Measurements from ENCODE around the gene RUNX2. TPM values are rescaled to one million over a fixed set of nuclear protein-coding genes. Genes with fewer than 3 reads are reported as not detected.

Gene RUNX2
- total and polyA plus RNA-seq, 2 experiments from 2014 or later = 0.66 to 1.7 TPM

- DNase-seq (ENCODE audit: low spot score) = no peak
- H3K27me3 ChIP-seq (ENCODE audit: insufficient read depth) = no peaks in the 10 kb centered on the region
- H2AFZ ChIP-seq = no peak overlapping the region
- H3K9me3 Mint-ChIP-seq = no peaks in the 10 kb centered on the region
- TF ChIP-seq ZNF331 (CRISPR knock-in tag; IDR thresholded peaks at IDR 0.05; ENCODE audit: low read depth) = no peak
- no peak for TF ChIP-seq EZH2 (IDR thresholded peaks at IDR 0.05; ENCODE audit: low read depth, unreplicated experiment)
- no peak for TF ChIP-seq REST (IDR thresholded peaks at IDR 0.05; ENCODE audit: unreplicated experiment)
- TF ChIP-seq JUNB (IDR thresholded peaks at IDR 0.05; ENCODE audit: unreplicated experiment) = no peak
- TF ChIP-seq POLR2AphosphoS5 (IDR thresholded peaks at IDR 0.05; ENCODE audit: low read depth) = no peak
- TF ChIP-seq ZNF114 (CRISPR knock-in tag; IDR thresholded peaks at IDR 0.05) = no peak
- no peak for TF ChIP-seq STAT1 (IDR thresholded peaks at IDR 0.05; ENCODE audit: unreplicated experiment)
- no peak for TF ChIP-seq EZH2phosphoT487 (IDR thresholded peaks at IDR 0.05; ENCODE audit: unreplicated experiment)
- H3K4me3 ChIP-seq = no peak overlapping the region
- H3K4me2 ChIP-seq = no peak overlapping the region
- no peaks in the 10 kb centered on the region for H4K20me1 ChIP-seq (replicated peaks; ENCODE audit: insufficient read depth)
- H3K4me1 Mint-ChIP-seq = 0 out of 3 replicates have a peak, but pooled peaks cover 3% of the 10 kb centered on the region
- no peaks in the 10 kb centered on the region for H3K36me3 Mint-ChIP-seq (ENCODE audit: low read depth)
- H3K27ac ChIP-seq (ENCODE audit: low read depth) = no peak overlapping the region
- no peaks in the 10 kb centered on the region for H3K79me2 ChIP-seq (replicated peaks; ENCODE audit: insufficient read depth)
- no peak overlapping the region for H3K27ac Mint-ChIP-seq
- H3F3A ChIP-seq (replicated peaks; ENCODE audit: low read depth) = no peaks in the 10 kb centered on the region
- no peaks in the 10 kb centered on the region for H3K27me3 Mint-ChIP-seq (ENCODE audit: insufficient read depth, low read depth, poor library complexity)
- no peak for ATAC-seq
- no peak overlapping the region for H3K4me3 Mint-ChIP-seq
- H3K36me3 ChIP-seq (ENCODE audit: insufficient read depth) = no peaks in the 10 kb centered on the region
- no peaks in the 10 kb centered on the region for H3K4me1 ChIP-seq (ENCODE audit: insufficient read depth)
- peaks cover 5% of the 10 kb centered on the region; the same call in 1 of the 2 replicates for H3K9me2 ChIP-seq (ENCODE audit: insufficient read depth)
These were observed 244.7 kb downstream of the RUNX2 start for GRCh38 chr6:45572833-45573232.

GRCh38 chr6:45574014-45574461, 245.9 kb downstream of the RUNX2 start:
- H3K4me2 ChIP-seq = no peak overlapping the region
- TF ChIP-seq EZH2 (IDR thresholded peaks at IDR 0.05; ENCODE audit: low read depth, unreplicated experiment) (no peak), JUNB (IDR thresholded peaks at IDR 0.05; ENCODE audit: unreplicated experiment) (no peak), STAT1 (IDR thresholded peaks at IDR 0.05; ENCODE audit: unreplicated experiment) (no peak), CREB1 (CRISPR knock-in tag; IDR thresholded peaks at IDR 0.05; ENCODE audit: low read depth) (no peak), REST (IDR thresholded peaks at IDR 0.05; ENCODE audit: unreplicated experiment) (no peak), ZNF114 (CRISPR knock-in tag; IDR thresholded peaks at IDR 0.05) (no peak)

More at GRCh38 chr6:45574014-45574461, 245.9 kb downstream of the RUNX2 start:
- no peak overlapping the region for H3K4me3 ChIP-seq
- no peaks in the 10 kb centered on the region for H3K79me2 ChIP-seq (replicated peaks; ENCODE audit: insufficient read depth)
- H3F3A ChIP-seq (replicated peaks; ENCODE audit: low read depth) = no peaks in the 10 kb centered on the region
- no peaks in the 10 kb centered on the region for H3K9me3 Mint-ChIP-seq
- H3K27me3 ChIP-seq (ENCODE audit: insufficient read depth) = no peaks in the 10 kb centered on the region
- no peaks in the 10 kb centered on the region for H3K36me3 ChIP-seq (ENCODE audit: insufficient read depth)
- H3K27me3 Mint-ChIP-seq (ENCODE audit: insufficient read depth, low read depth, poor library complexity) = no peaks in the 10 kb centered on the region
- H3K4me1 Mint-ChIP-seq = 0 out of 3 replicates have a peak, but pooled peaks cover 3% of the 10 kb centered on the region
- H3K4me1 ChIP-seq (ENCODE audit: insufficient read depth) = no peaks in the 10 kb centered on the region
- peaks cover 5% of the 10 kb centered on the region; the same call in 1 of the 2 replicates for H3K9me2 ChIP-seq (ENCODE audit: insufficient read depth)
- DNase-seq (ENCODE audit: low spot score) (no peak), ATAC-seq (no peak)
- H3K4me3 Mint-ChIP-seq = no peak overlapping the region
- no peak overlapping the region for H3K27ac ChIP-seq (ENCODE audit: low read depth)
- no peaks in the 10 kb centered on the region for H4K20me1 ChIP-seq (replicated peaks; ENCODE audit: insufficient read depth)
- no peaks in the 10 kb centered on the region for H3K36me3 Mint-ChIP-seq (ENCODE audit: low read depth)
- no peak overlapping the region for H3K27ac Mint-ChIP-seq
- no peak overlapping the region for H2AFZ ChIP-seq
